ENCODE results near the gene LCN12.

The LCN12 gene

GRCh38 chr9:136960938-136961275 lies 8.8 kb downstream of the LCN12 start:
- H3K4me3 ChIP-seq (ENCODE audit: low read depth, low read length) = no peak overlapping the region
- DNase-seq (ENCODE audit: low read depth) = no peak
- TF ChIP-seq CTCF (conservative IDR thresholded peaks at IDR 0.05; ENCODE audit: low read depth, low read length) = no peak

- no peak for TF ChIP-seq CTCF (conservative IDR thresholded peaks at IDR 0.05; ENCODE audit: low read depth, low read length)
- no peak overlapping the region for H3K4me3 ChIP-seq (ENCODE audit: low read depth, low read length)
- DNase-seq (ENCODE audit: low read depth) = peak; percentile 73
These were observed 9.4 kb downstream of the LCN12 start for GRCh38 chr9:136961279-136962065.

- no peak for TF ChIP-seq CTCF (conservative IDR thresholded peaks at IDR 0.05; ENCODE audit: low read depth, low read length)
- no peak overlapping the region for H3K4me3 ChIP-seq (ENCODE audit: low read depth, low read length)
- no peak for DNase-seq (ENCODE audit: low read depth)
These were observed 10.1 kb downstream of the LCN12 start for GRCh38 chr9:136962163-136962562.

GRCh38 chr9:136962701-136963248 lies 10.7 kb downstream of the LCN12 start:
- TF ChIP-seq CTCF (conservative IDR thresholded peaks at IDR 0.05; ENCODE audit: low read depth, low read length) = no peak
- no peak for DNase-seq (ENCODE audit: low read depth)
- H3K4me3 ChIP-seq (ENCODE audit: low read depth, low read length) = no peak overlapping the region

- H3K4me3 ChIP-seq (ENCODE audit: low read depth, low read length) = no peak overlapping the region
- DNase-seq (ENCODE audit: low read depth) = no peak
- no peak for TF ChIP-seq CTCF (conservative IDR thresholded peaks at IDR 0.05; ENCODE audit: low read depth, low read length)
These were observed 11.3 kb downstream of the LCN12 start for GRCh38 chr9:136963341-136963740.

GRCh38 chr9:136963751-136964150 lies 11.7 kb downstream of the LCN12 start:
- no peak for DNase-seq (ENCODE audit: low read depth)
- no peak for TF ChIP-seq CTCF (conservative IDR thresholded peaks at IDR 0.05; ENCODE audit: low read depth, low read length)
- no peak overlapping the region for H3K4me3 ChIP-seq (ENCODE audit: low read depth, low read length)

- H3K4me3 ChIP-seq (ENCODE audit: low read depth, low read length) = no peak overlapping the region
- no peak for TF ChIP-seq CTCF (conservative IDR thresholded peaks at IDR 0.05; ENCODE audit: low read depth, low read length)
- DNase-seq (ENCODE audit: low read depth) = no peak
These were observed 12.2 kb downstream of the LCN12 start for GRCh38 chr9:136964171-136964689.

All from choroid plexus epithelial cell (primary cell).